Embryonic facial prominence (tissue), 1 donor: ENCODE data around the gene KLK3.
"Not testable (repeated sequence)": the region's sequence is repeated elsewhere in the genome, so short reads cannot be mapped to it uniquely, and the experiment has no call there.

ENCODE experiments used
- DNase-seq: peaks from one replicate; pipeline ENCODE4 v3.0.0-alpha.2; 2016; ENCODE audit errors: extremely low spot score

Gene KLK3

DNA sequence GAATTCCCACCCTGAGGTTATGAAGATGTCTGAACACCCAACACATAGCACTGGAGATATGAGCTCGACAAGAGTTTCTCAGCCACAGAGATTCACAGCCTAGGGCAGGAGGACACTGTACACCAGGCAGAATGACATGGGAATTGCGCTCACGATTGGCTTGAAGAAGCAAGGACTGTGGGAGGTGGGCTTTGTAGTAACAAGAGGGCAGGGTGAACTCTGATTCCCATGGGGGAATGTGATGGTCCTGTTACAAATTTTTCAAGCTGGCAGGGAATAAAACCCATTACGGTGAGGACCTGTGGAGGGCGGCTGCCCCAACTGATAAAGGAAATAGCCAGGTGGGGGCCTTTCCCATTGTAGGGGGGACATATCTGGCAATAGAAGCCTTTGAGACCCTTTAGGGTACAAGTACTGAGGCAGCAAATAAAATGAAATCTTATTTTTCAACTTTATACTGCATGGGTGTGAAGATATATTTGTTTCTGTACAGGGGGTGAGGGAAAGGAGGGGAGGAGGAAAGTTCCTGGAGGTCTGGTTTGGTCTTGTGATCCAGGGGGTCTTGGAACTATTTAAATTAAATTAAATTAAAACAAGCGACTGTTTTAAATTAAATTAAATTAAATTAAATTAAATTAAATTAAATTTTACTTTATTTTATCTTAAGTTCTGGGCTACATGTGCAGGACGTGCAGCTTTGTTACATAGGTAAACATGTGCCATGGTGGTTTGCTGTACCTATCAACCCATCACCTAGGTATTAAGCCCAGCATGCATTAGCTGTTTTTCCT lies 7.0 kb downstream of the KLK3 start:
- DNase-seq, result no peak

DNA sequence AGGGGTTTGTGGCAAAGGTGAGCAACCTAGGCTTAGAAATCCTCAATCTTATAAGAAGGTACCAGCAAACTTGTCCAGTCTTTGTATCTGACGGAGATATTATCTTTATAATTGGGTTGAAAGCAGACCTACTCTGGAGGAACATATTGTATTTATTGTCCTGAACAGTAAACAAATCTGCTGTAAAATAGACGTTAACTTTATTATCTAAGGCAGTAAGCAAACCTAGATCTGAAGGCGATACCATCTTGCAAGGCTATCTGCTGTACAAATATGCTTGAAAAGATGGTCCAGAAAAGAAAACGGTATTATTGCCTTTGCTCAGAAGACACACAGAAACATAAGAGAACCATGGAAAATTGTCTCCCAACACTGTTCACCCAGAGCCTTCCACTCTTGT lies 14.8 kb downstream of the KLK3 start:
- no peak for DNase-seq

DNA sequence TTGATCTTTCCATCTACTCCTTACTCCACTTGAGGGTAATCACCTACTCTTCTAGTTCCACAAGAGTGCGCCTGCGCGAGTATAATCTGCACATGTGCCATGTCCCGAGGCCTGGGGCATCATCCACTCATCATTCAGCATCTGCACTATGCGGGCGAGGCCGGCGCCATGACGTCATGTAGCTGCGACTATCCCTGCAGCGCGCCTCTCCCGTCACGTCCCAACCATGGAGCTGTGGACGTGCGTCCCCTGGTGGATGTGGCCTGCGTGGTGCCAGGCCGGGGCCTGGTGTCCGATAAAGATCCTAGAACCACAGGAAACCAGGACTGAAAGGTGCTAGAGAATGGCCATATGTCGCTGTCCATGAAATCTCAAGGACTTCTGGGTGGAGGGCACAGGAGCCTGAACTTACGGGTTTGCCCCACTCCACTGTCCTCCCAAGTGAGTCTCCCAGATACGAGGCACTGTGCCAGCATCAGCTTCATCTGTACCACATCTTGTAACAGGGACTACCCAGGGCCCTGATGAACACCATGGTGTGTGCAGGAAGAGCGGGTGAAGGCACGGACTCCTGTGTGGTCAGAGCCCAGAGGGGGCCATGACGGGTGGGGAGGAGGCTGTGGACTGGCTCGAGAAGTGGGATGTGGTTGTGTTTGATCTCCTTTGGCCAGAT lies 15.8 kb downstream of the KLK3 start:
- no peak for DNase-seq

GRCh38 chr19:50873056-50873455 lies 18.3 kb downstream of the KLK3 start, which contains the start of gene KLK2:
Gene KLK2, plus strand, starts transcription at chr19:50873439. Its CDS starts 35 bp downstream, at chr19:50873474.
- no peak for DNase-seq

GRCh38 chr19:50874211-50874610 lies 19.5 kb downstream of the KLK3 start:
- no peak for DNase-seq

DNA sequence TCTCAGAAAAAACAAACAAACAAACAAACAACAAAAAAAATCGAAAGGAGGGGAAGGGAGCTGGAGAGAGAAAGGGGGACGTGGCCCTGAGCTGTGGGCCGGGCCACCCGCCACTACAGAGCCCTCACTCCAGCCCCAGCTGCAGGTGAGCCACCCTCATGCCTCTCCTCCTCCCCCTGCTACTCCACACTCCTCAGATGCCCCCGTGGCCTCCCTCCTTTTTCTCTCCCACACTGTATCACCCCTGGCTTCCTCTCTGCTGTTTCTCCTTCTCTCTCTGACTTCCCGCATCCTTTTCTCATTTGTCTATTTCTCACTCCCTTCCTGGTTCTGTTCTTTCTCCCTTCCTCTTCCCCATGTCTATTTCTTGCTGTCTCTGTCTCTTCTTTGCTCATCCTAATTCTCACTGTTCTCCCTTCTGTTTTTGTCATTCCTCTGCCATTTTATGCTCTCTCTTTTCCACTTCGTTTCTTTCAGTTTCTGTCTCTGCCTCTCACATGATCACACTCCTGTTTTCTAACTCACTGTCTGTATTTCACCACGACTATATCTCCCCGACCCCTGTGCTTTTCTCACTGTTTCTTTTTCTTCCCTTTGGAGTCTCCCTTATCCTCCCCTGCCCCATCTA lies 21.2 kb downstream of the KLK3 start:
- no peak for DNase-seq

DNA sequence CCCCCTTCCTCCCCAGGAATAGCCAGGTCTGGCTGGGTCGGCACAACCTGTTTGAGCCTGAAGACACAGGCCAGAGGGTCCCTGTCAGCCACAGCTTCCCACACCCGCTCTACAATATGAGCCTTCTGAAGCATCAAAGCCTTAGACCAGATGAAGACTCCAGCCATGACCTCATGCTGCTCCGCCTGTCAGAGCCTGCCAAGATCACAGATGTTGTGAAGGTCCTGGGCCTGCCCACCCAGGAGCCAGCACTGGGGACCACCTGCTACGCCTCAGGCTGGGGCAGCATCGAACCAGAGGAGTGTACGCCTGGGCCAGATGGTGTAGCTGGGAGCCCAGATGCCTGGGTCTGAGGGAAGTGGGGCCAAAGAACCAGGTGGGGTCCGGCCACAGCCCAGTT lies 21.7 kb downstream of the KLK3 start:
- no peak for DNase-seq

- DNase-seq, result no peak
Measured at GRCh38 chr19:50877338-50877737, 22.6 kb downstream of the KLK3 start.

- no peak for DNase-seq
Measured at GRCh38 chr19:50878851-50879250, 24.1 kb downstream of the KLK3 start.

GRCh38 chr19:50880241-50880640 lies 25.5 kb downstream of the KLK3 start:
- DNase-seq, result no peak

DNA sequence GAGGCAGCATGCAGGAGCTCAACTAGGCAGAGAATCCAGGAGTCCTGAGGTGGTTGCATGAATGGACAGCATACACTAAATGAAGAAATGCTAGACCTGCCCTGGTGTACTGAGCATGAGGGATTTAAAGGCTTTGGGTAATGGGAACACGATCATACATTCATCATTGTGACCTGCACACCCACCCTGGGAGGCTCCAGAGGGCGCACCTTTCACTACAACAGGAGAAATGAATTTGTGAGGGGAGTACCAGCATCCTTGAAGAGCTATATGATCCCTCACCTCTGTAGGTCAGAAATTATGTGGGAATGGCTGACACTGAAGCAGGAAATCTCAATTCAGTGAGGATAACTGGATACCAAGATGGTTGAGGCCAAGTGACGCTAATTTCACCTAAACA lies 27.5 kb downstream of the KLK3 start:
- no peak for DNase-seq

DNA sequence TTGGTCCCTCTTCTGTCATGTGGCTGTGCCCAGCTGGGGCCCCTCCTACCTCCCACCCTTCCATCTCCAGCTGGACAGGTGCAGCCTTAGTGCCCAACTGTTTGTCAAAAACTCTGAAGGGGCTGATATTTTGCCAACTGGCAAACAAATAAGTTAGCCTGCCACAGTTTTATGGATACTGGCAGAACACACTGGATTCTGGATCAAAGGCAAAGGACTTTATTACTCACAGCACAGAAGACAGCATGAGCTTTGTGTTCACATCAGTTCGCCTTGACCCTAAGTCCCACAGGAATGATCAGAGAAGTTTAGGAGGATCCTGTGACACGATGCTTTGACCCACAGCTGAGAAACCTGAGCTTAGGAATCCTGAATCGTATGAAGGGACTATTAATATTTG lies 34.9 kb downstream of the KLK3 start:
- DNase-seq, result no peak

DNA sequence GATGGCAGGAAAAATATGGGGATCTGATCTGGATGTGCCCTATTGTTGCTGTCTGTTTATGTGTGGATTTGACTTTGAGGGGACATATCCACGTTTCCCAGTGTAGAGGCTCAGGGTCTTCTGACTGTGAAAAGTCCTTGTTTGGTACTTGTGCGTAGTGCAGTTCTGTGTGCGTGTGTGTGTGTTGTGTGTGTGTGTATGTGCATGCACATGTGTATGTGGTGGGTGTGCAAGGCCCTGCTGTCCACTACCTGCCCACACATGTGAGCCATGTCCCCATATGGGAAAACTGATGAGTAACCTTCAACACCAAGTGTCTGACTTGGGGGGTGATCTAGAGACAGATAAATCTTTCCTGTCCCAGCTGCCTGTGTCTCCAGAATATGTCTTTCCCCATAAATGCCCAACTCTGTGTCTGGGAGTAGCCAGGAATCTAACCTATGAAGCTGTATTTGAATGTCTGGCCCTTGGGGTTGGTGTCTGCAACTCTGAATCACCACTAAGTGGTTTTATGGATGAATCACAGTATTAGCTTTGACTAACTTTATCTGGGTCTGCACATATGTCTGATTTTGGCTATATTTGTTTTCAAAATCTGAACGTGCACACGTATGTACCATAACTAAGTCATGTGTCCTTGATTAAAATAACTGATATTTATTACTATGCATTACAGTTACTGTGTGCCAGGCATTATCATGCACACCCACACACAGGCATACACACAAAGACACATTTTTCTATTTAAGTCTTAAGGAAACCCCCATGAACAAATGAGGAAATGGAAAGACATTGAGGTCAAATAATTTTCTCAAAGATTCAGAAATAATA lies 35.9 kb downstream of the KLK3 start:
- no peak for DNase-seq

- no peak for DNase-seq
Measured at GRCh38 chr19:50891253-50891625, 36.5 kb downstream of the KLK3 start.

- DNase-seq, result no peak
Measured at GRCh38 chr19:50893047-50893736, 38.5 kb downstream of the KLK3 start.

DNA sequence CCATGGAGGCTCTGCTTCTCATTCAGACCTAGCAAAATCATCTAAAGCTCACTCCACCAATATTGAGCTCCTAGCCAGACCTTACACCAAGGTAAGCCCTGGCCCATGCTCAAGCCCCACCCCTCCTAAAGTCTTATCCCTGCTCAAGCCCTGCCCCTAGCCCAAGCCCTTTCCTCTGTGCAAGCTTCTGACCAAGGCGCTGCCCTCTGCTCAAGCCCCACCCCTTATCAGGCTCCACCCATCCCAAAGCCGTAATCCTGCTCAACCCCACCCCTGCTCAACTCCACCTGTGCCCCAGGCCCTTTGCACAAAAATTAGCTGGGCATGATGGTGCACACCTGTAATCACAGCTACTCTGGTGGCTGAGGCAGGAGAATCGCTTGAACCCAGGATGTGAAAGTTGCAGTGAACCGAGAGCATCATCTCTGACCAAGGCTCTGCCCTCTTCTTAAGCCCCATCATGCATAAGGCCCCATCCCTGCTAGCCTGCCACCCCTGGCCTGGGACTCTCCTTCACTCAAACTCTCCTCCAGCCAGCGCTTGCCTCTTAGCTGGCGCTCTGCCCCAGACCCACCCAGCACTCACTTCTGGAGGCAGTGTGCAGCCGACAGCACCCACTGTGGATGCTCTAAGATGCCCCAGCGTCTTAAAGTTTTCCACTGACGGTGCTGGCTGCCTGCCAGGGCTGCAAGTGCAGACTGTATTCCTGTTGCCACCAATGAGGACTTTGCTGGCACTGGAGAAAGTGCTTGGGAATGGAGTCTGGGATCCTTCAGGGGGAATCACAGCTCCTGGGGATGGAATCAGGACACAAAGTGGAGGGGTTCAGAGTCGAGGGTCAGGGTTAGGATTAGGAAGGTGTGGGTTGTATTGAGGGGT lies 40.0 kb downstream of the KLK3 start:
- no peak for DNase-seq

DNA sequence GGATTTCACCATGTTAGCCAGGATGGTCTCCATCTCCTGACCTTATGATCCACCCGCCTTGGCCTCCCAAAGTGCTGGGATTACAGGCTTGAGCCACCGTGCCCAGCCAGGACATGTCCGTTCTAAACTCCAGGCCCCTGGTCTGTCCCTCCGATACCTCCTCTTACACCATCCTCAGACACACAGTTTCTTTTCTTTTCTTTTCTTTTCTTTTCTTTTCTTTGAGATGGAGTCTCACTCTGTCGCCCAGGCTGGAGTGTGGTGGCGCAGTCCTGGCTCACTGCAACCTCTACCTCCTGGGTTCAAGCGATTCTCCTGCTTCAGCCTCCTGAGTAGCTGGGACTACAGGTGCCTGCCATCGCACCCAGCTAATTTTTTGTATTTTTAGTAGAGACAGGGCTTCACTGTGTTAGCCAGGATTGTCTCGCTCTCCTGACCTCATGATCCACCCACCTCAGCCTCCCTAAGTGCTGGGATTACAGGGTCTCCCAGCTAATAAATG lies 41.4 kb downstream of the KLK3 start:
- not testable (repeated sequence) for DNase-seq

DNA sequence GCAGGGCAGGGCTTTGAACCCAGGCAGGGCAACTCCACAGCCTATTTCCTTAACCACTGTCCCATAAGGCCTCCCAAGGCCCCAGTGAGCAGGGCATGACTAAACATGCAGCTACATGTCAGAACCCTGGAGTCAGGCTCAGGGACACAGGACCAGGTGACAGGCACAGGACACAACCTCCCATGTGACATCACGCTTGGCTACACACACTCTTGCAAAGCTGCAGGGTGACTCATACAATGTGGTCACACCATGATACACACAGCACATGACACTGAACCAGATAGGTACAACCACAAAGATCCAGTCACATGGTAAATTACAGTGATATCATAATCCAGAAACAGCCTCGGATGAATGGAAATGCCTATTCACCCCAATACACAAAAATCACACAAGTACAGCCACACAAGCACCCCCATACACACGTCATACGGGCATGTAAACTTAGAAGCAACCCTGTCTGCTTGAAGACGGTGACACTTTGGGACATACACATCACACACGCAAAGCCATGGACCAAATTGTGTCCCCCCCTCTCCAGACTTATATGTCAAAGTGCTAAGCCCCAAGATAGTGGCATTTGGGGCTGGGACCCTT lies 42.0 kb downstream of the KLK3 start:
- no peak for DNase-seq

GRCh38 chr19:50897191-50897607 lies 42.5 kb downstream of the KLK3 start:
- DNase-seq, result no peak

- DNase-seq, result no peak
Measured at GRCh38 chr19:50897612-50898011, 42.9 kb downstream of the KLK3 start.
